Measurements from ENCODE around the gene ZNF865.

ZNF865 gene

DNA sequence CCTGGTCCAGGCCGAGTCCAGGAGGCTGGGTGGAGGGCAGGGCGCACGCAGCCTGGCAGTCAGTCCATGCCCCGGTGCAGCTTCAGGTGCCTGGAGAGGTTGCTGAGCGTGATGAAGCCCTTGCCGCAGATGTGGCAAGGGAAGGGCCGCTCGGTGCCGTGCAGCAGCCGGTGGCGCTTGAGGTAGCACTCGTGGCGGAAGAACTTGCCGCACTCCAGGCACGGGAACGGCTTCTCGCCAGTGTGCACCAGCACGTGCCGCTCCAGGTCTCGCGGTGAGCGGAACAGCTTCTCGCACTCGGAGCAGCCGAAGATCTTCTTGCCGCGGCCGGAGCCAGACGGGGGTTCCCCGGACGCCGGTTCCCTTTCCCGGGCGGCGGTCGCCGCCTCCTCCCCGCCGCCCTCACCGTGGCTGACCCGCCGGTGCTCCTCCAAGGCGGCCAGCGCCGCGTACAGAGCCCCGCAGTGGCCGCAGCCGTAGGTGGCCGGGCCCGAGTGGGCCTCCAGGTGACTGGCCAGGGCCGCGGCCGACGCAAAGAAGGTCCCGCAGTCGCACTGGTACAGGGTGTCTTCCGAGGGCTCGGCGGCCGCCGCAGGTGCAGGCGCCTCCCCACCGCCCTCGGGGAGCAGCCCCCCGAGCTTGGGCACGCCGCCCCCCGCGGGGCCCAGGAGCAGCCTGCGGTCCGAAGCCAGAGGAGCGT, 12.9 kb upstream of the ZNF865 start:
- TF ChIP-seq, protein P1, sequence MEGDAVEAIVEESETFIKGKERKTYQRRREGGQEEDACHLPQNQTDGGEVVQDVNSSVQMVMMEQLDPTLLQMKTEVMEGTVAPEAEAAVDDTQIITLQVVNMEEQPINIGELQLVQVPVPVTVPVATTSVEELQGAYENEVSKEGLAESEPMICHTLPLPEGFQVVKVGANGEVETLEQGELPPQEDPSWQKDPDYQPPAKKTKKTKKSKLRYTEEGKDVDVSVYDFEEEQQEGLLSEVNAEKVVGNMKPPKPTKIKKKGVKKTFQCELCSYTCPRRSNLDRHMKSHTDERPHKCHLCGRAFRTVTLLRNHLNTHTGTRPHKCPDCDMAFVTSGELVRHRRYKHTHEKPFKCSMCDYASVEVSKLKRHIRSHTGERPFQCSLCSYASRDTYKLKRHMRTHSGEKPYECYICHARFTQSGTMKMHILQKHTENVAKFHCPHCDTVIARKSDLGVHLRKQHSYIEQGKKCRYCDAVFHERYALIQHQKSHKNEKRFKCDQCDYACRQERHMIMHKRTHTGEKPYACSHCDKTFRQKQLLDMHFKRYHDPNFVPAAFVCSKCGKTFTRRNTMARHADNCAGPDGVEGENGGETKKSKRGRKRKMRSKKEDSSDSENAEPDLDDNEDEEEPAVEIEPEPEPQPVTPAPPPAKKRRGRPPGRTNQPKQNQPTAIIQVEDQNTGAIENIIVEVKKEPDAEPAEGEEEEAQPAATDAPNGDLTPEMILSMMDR (IDR thresholded peaks at IDR 0.05; ENCODE audit: borderline replicate concordance, insufficient read depth, low read depth, low read length) = no peak
- no peak overlapping the region for H3K4me3 ChIP-seq (ENCODE audit: low read depth, low read length)

DNA sequence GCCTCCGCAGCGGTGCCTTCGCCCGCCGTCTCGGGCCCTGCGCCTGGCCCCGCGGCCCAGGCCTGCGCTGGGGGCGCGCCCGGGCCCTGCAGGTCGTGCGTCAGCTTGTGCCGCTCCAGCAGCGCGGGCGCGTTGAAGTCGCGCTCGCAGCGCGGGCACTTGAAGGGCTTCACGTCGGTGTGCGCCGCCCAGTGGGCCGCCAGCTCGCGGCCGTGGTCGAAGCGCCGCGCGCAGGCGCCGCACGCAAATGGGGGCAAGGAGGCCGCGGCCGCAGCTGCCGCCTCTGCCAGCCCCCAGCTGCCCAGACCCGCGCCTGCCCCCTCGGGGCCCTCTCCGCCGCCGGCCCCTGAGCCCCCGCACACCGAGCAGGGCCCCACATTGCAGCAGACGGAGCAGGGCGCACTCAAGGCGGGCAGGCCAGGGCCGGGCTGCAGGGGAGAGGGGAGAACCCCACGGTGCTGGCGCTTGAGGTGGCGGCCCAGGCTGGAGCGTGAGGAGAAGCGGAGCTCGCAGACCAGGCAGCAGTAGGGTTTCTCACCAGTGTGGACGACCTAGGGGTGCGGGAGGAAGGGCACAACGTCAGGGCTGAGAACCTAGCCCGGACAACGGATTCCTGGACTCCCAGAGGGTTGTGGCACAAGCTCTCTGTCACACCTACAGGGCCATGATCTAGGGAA, 12.2 kb upstream of the ZNF865 start:
- no peak overlapping the region for H3K4me3 ChIP-seq (ENCODE audit: low read depth, low read length)
- TF ChIP-seq, protein P1 (IDR thresholded peaks at IDR 0.05; ENCODE audit: borderline replicate concordance, insufficient read depth, low read depth, low read length) = no peak

GRCh38 chr19:55594996-55595545, 10.4 kb upstream of the ZNF865 start:
- no peak overlapping the region for H3K4me3 ChIP-seq (ENCODE audit: low read depth, low read length)
- TF ChIP-seq, protein P1 (IDR thresholded peaks at IDR 0.05; ENCODE audit: borderline replicate concordance, insufficient read depth, low read depth, low read length) = no peak

- TF ChIP-seq, protein P1 (IDR thresholded peaks at IDR 0.05; ENCODE audit: borderline replicate concordance, insufficient read depth, low read depth, low read length) = no peak
- H3K4me3 ChIP-seq (ENCODE audit: low read depth, low read length) = no peak overlapping the region
Measured at GRCh38 chr19:55596304-55596703, 9.1 kb upstream of the ZNF865 start.

GRCh38 chr19:55597501-55597921, 7.9 kb upstream of the ZNF865 start:
- H3K4me3 ChIP-seq (ENCODE audit: low read depth, low read length) = no peak overlapping the region
- TF ChIP-seq, protein P1 (IDR thresholded peaks at IDR 0.05; ENCODE audit: borderline replicate concordance, insufficient read depth, low read depth, low read length) = no peak

GRCh38 chr19:55598034-55598433, 7.4 kb upstream of the ZNF865 start:
- TF ChIP-seq, protein P1 (IDR thresholded peaks at IDR 0.05; ENCODE audit: borderline replicate concordance, insufficient read depth, low read depth, low read length) = no peak
- no peak overlapping the region for H3K4me3 ChIP-seq (ENCODE audit: low read depth, low read length)

Data from GM12875 (cell line).